SK-N-SH treated with all-trans-retinoic acid at 6 μM for 48 hours (cell line): ENCODE measurements around the gene HS1BP3.
A peak's percentile ranks its signal among the peaks of the same experiment; 100 is the strongest.

Experiments
- ATAC-seq: fragments of 200-7000 bp; cut with Tn5 transposase; 3 replicates; pipeline ENCODE4 v1.9.1; 2020; ENCODE audit warnings: mild to moderate bottlenecking, moderate library complexity
- BACH2 ChIP-seq: fragments of 250-450 bp; sonication (Bioruptor Pico); IDR thresholded peaks from 2 replicates; pipeline ENCODE4 v1.9.0; 2021; ENCODE audit warnings: mild to moderate bottlenecking, borderline replicate concordance
- CREB5 ChIP-seq: fragments of 250-450 bp; sonication (Bioruptor Pico); IDR thresholded peaks from 2 replicates; pipeline ENCODE4 v1.5.1; 2020; ENCODE audit warnings: low read depth, mild to moderate bottlenecking, moderate library complexity
- ESRRG ChIP-seq: fragments of 250-450 bp; sonication (Bioruptor Pico); IDR thresholded peaks from 2 replicates; pipeline ENCODE4 v1.6.1; 2021; ENCODE audit warnings: mild to moderate bottlenecking
- GLIS3 ChIP-seq: fragments of 250-450 bp; sonication (Bioruptor Pico); IDR thresholded peaks from 2 replicates; pipeline ENCODE4 v1.5.0; 2020; ENCODE audit warnings: mild to moderate bottlenecking, moderate library complexity
- ISL1 ChIP-seq: fragments of 250-450 bp; sonication (Bioruptor Pico); IDR thresholded peaks from 2 replicates; pipeline ENCODE4 v2.1.2; 2022; ENCODE audit warnings: mild to moderate bottlenecking, moderate library complexity
- OSR1 ChIP-seq: fragments of 250-450 bp; sonication (Bioruptor Pico); IDR thresholded peaks from 2 replicates; pipeline ENCODE4 v1.8.0; 2022; ENCODE audit warnings: moderate library complexity, mild to moderate bottlenecking, inconsistent platforms
- PATZ1 ChIP-seq: fragments of 250-450 bp; sonication (Bioruptor Pico); IDR thresholded peaks from 2 replicates; pipeline ENCODE4 v1.8.0; 2020; ENCODE audit warnings: mild to moderate bottlenecking, moderate library complexity, borderline replicate concordance
- POU6F1 ChIP-seq: fragments of 250-450 bp; sonication (Bioruptor Pico); IDR thresholded peaks from 2 replicates; pipeline ENCODE4 v1.8.0; 2021; ENCODE audit warnings: low read depth, mild to moderate bottlenecking, moderate library complexity, borderline replicate concordance
- PPARA ChIP-seq: fragments of 250-450 bp; sonication (Bioruptor Pico); IDR thresholded peaks from 2 replicates; pipeline ENCODE4 v1.5.0; 2020; ENCODE audit warnings: mild to moderate bottlenecking, borderline replicate concordance
- RARB ChIP-seq: fragments of 250-450 bp; sonication (Bioruptor Pico); IDR thresholded peaks from 2 replicates; pipeline ENCODE4 v1.8.0; 2021; ENCODE audit warnings: mild to moderate bottlenecking, moderate library complexity
- SNAI2 ChIP-seq: fragments of 250-450 bp; sonication (Bioruptor Pico); IDR thresholded peaks from 2 replicates; pipeline ENCODE4 v1.5.0; 2020; ENCODE audit warnings: mild to moderate bottlenecking, moderate library complexity
- TCF4 ChIP-seq: fragments of 250-450 bp; sonication (Bioruptor Pico); IDR thresholded peaks from 2 replicates; pipeline ENCODE4 v1.8.0; 2021; ENCODE audit warnings: mild to moderate bottlenecking, moderate library complexity, borderline replicate concordance
- TOX ChIP-seq: fragments of 250-450 bp; sonication (Bioruptor Pico); IDR thresholded peaks from 2 replicates; pipeline ENCODE4 v1.8.0; 2021; ENCODE audit warnings: mild to moderate bottlenecking, moderate library complexity, borderline replicate concordance
- TSHZ2 ChIP-seq: fragments of 250-450 bp; sonication (Bioruptor Pico); IDR thresholded peaks from 2 replicates; pipeline ENCODE4 v1.5.0; 2020; ENCODE audit warnings: mild to moderate bottlenecking, moderate library complexity
- ZC3H10 ChIP-seq: fragments of 250-450 bp; sonication (Bioruptor Pico); IDR thresholded peaks from 2 replicates; pipeline ENCODE4 v1.5.1; 2021; ENCODE audit warnings: mild to moderate bottlenecking, moderate library complexity
- ZFP3 ChIP-seq: fragments of 250-450 bp; sonication (Bioruptor Pico); IDR thresholded peaks from 2 replicates; pipeline ENCODE4 v1.5.0; 2020; ENCODE audit warnings: mild to moderate bottlenecking, moderate library complexity
- ZFP30 ChIP-seq: fragments of 450-650 bp; formaldehyde crosslinking; IDR thresholded peaks from 2 replicates; pipeline ENCODE4 v1.5.0; 2022; ENCODE audit warnings: mild to moderate bottlenecking, moderate library complexity
- ZNF565 ChIP-seq: fragments of 450-650 bp; formaldehyde crosslinking; conservative IDR thresholded peaks from 2 replicates; pipeline ENCODE4 v1.5.0; 2020; ENCODE audit warnings: low read depth, mild to moderate bottlenecking, moderate library complexity
- ZNF70 ChIP-seq: fragments of 450-650 bp; formaldehyde crosslinking; IDR thresholded peaks from 2 replicates; pipeline ENCODE4 v1.5.0; 2020; ENCODE audit warnings: mild to moderate bottlenecking, moderate library complexity

HS1BP3 gene

GRCh38 chr2:20651731-20652099 lies 817 bp upstream of the HS1BP3 start:
- ATAC-seq: no peak
- TF ChIP-seq BACH2 (CRISPR knock-in tag): no peak
- TF ChIP-seq ZNF565 (CRISPR knock-in tag): no peak
- no peak for TF ChIP-seq PATZ1 (CRISPR knock-in tag)
- no peak for TF ChIP-seq ZFP3
- no peak for TF ChIP-seq ISL1 (CRISPR knock-in tag)
- TF ChIP-seq TOX (CRISPR knock-in tag): no peak
- no peak for TF ChIP-seq TCF4 (CRISPR knock-in tag)
- no peak for TF ChIP-seq RARB (CRISPR knock-in tag)
- TF ChIP-seq ZFP30 (CRISPR knock-in tag): no peak

GRCh38 chr2:20650393-20650876 lies 463 bp downstream of the HS1BP3 start:
- peak; percentile 50 for ATAC-seq
- TF ChIP-seq SNAI2 (CRISPR knock-in tag) (no peak), ZNF565 (CRISPR knock-in tag) (no peak), TOX (CRISPR knock-in tag) (no peak), ZFP3 (no peak), ISL1 (CRISPR knock-in tag) (no peak), ESRRG (CRISPR knock-in tag) (no peak), ZC3H10 (no peak), POU6F1 (CRISPR knock-in tag) (no peak), ZNF70 (no peak), TSHZ2 (CRISPR knock-in tag) (no peak), OSR1 (CRISPR knock-in tag) (no peak), PPARA (CRISPR knock-in tag) (no peak)
- TF ChIP-seq, all 23 proteins: peak for 0

- ATAC-seq: no peak
- TF ChIP-seq GLIS3 (CRISPR knock-in tag): no peak
- no peak for TF ChIP-seq ISL1 (CRISPR knock-in tag)
Observed at GRCh38 chr2:20649976-20650375, 922 bp downstream of the HS1BP3 start.

GRCh38 chr2:20649576-20649975 lies 1.3 kb downstream of the HS1BP3 start:
- no peak for ATAC-seq
- TF ChIP-seq ESRRG (CRISPR knock-in tag): no peak
- TF ChIP-seq PATZ1 (CRISPR knock-in tag): no peak
- no peak for TF ChIP-seq ISL1 (CRISPR knock-in tag)
- TF ChIP-seq SNAI2 (CRISPR knock-in tag): no peak
- no peak for TF ChIP-seq ZNF70
- TF ChIP-seq TOX (CRISPR knock-in tag): no peak
- no peak for TF ChIP-seq CREB5 (CRISPR knock-in tag)
- no peak for TF ChIP-seq ZFP30 (CRISPR knock-in tag)
